GM23338 (cell line): ENCODE data around the gene PPP1R18. TPM values are rescaled to one million over a fixed set of nuclear protein-coding genes. Genes with fewer than 3 reads are reported as not detected.

Experiments
- ATAC-seq: fragments of 200-7000 bp; cut with Tn5 transposase; 3 replicates; pipeline ENCODE4 v1.9.1; 2020
- DNase-seq: peaks from one replicate; pipeline ENCODE4 v3.0.0-alpha.2; 2015; ENCODE audit warnings: low spot score
- H2AFZ ChIP-seq: fragments of 200-600 bp; sonication (generic); 2 replicates; pipeline ENCODE4 v1.8.0; 2016; ENCODE audit warnings: antibody characterized with exemption, mild to moderate bottlenecking, moderate library complexity
- H3F3A ChIP-seq: fragments of 200-600 bp; sonication (generic); replicated peaks from 2 replicates; pipeline ENCODE4 v1.8.0; 2017; ENCODE audit warnings: antibody characterized with exemption, mixed run types, low read depth
- H3K27ac ChIP-seq: fragments of 200-600 bp; sonication (generic); 2 replicates; pipeline ENCODE4 v1.6.1; 2016; ENCODE audit warnings: low read depth
- H3K27me3 ChIP-seq: fragments of 200-600 bp; sonication (generic); 2 replicates; pipeline ENCODE4 v1.8.0; 2016; ENCODE audit warnings: mild to moderate bottlenecking, mixed run types, moderate library complexity; ENCODE audit not compliant: insufficient read depth
- H3K36me3 ChIP-seq: fragments of 200-600 bp; sonication (generic); 2 replicates; pipeline ENCODE4 v1.8.0; 2016; ENCODE audit warnings: mild to moderate bottlenecking; ENCODE audit not compliant: insufficient read depth
- H3K4me1 ChIP-seq: fragments of 200-600 bp; sonication (generic); 2 replicates; pipeline ENCODE4 v1.8.0; 2016; ENCODE audit warnings: mild to moderate bottlenecking, moderate library complexity; ENCODE audit not compliant: insufficient read depth
- H3K4me2 ChIP-seq: fragments of 200-600 bp; sonication (generic); 2 replicates; pipeline ENCODE4 v1.7.1; 2017; ENCODE audit warnings: mixed run types
- H3K4me3 ChIP-seq: fragments of 200-600 bp; sonication (generic); 2 replicates; pipeline ENCODE4 v1.6.1; 2016; ENCODE audit warnings: mixed run types
- H3K79me2 ChIP-seq: fragments of 200-600 bp; sonication (generic); replicated peaks from 2 replicates; pipeline ENCODE4 v1.8.0; 2017; ENCODE audit warnings: mild to moderate bottlenecking; ENCODE audit not compliant: insufficient read depth
- H3K9me2 ChIP-seq: fragments of 200-600 bp; sonication (generic); 2 replicates; pipeline ENCODE4 v1.8.0; 2017; ENCODE audit not compliant: insufficient read depth
- H4K20me1 ChIP-seq: fragments of 200-600 bp; sonication (generic); replicated peaks from 2 replicates; pipeline ENCODE4 v1.8.0; 2017; ENCODE audit warnings: mild to moderate bottlenecking; ENCODE audit not compliant: insufficient read depth
- H3K27ac Mint-ChIP-seq: 2 replicates; pipeline ENCODE4 v1.8.0; 2020; ENCODE audit warnings: inconsistent platforms, mild to moderate bottlenecking, moderate library complexity, mixed read lengths
- H3K27me3 Mint-ChIP-seq: 3 replicates; pipeline ENCODE4 v1.8.0; 2022; ENCODE audit warnings: low read depth, mild to moderate bottlenecking, moderate library complexity, mixed read lengths, inconsistent platforms; ENCODE audit not compliant: insufficient read depth, poor library complexity
- H3K36me3 Mint-ChIP-seq: 3 replicates; pipeline ENCODE4 v1.8.0; 2021; ENCODE audit warnings: low read depth, mild to moderate bottlenecking, inconsistent platforms, moderate library complexity, mixed read lengths
- H3K4me1 Mint-ChIP-seq: 3 replicates; pipeline ENCODE4 v1.8.0; 2020; ENCODE audit warnings: mild to moderate bottlenecking, inconsistent platforms, mixed read lengths
- H3K4me3 Mint-ChIP-seq: 3 replicates; pipeline ENCODE4 v1.8.0; 2021; ENCODE audit warnings: moderate library complexity, mild to moderate bottlenecking, inconsistent platforms, mixed read lengths
- H3K9me3 Mint-ChIP-seq: 3 replicates; pipeline ENCODE4 v1.8.0; 2020; ENCODE audit warnings: moderate library complexity, mild to moderate bottlenecking, inconsistent platforms, mixed read lengths
- CREB1 ChIP-seq: fragments of 250-450 bp; sonication (Bioruptor Pico); IDR thresholded peaks from 2 replicates; pipeline ENCODE4 v1.5.0; 2020; ENCODE audit warnings: low read depth, mild to moderate bottlenecking, moderate library complexity
- CTCF ChIP-seq, 2 experiments: fragments of 200-600 bp in 1 of 2; sonication (generic) in 1 of 2; conservative IDR thresholded peaks; 2 replicates each; pipeline versions ENCODE4 v1.5.1 to v1.6.1; 2016 to 2017; ENCODE audit warnings: antibody characterized with exemption in 2 of 2, low read depth in 2 of 2, mild to moderate bottlenecking in 2 of 2, moderate library complexity in 1 of 2
- EZH2 ChIP-seq: fragments of 200-600 bp; sonication (generic); IDR thresholded peaks from one replicate; pipeline ENCODE4 v1.8.0; 2017; ENCODE audit warnings: antibody characterized with exemption, mild to moderate bottlenecking, low read depth; ENCODE audit not compliant: unreplicated experiment
- JUNB ChIP-seq: IDR thresholded peaks from one replicate; pipeline ENCODE4 v1.6.1; 2016; ENCODE audit warnings: antibody characterized with exemption; ENCODE audit not compliant: unreplicated experiment
- NANOG ChIP-seq: IDR thresholded peaks from 2 replicates; pipeline ENCODE4 v1.6.1; 2016; ENCODE audit warnings: antibody characterized with exemption, borderline replicate concordance
- POLR2AphosphoS5 ChIP-seq: IDR thresholded peaks from 2 replicates; pipeline ENCODE4 v1.6.1; 2016; ENCODE audit warnings: antibody characterized with exemption, low read depth
- ZNF331 ChIP-seq: fragments of 250-450 bp; sonication (Bioruptor Pico); IDR thresholded peaks from 2 replicates; pipeline ENCODE4 v1.5.0; 2020; ENCODE audit warnings: low read depth, mild to moderate bottlenecking, moderate library complexity
- polyA plus RNA-seq: library from polyadenylated mRNA; unstranded; fragments of >200 nt; fragmentation: Nextera tagmentation; extraction: Ambion mirVana; gene quantifications from 2 replicates; pipeline ENCODE4 v1.2.1, GENCODE V29; 2016
- total RNA-seq: library from RNA; depleted of rRNA; stranded (reverse); fragments of >200 nt; shearing (Covaris generic); gene quantifications from 2 replicates; pipeline ENCODE4 v1.2.3, GENCODE V29; 2014
- TF ChIP-seq, protein P1 (sequence below): fragments of 250-450 bp; sonication (Bioruptor Pico); IDR thresholded peaks from 2 replicates; pipeline ENCODE4 v1.5.0; 2020; ENCODE audit warnings: mild to moderate bottlenecking, moderate library complexity
- TF ChIP-seq, protein P2 (sequence below): IDR thresholded peaks from 2 replicates; pipeline ENCODE4 v1.6.1; 2016; ENCODE audit warnings: antibody characterized with exemption

The PPP1R18 gene
- total and polyA plus RNA-seq, 2 experiments from 2014 or later: 17.1 to 19.2 TPM

DNA sequence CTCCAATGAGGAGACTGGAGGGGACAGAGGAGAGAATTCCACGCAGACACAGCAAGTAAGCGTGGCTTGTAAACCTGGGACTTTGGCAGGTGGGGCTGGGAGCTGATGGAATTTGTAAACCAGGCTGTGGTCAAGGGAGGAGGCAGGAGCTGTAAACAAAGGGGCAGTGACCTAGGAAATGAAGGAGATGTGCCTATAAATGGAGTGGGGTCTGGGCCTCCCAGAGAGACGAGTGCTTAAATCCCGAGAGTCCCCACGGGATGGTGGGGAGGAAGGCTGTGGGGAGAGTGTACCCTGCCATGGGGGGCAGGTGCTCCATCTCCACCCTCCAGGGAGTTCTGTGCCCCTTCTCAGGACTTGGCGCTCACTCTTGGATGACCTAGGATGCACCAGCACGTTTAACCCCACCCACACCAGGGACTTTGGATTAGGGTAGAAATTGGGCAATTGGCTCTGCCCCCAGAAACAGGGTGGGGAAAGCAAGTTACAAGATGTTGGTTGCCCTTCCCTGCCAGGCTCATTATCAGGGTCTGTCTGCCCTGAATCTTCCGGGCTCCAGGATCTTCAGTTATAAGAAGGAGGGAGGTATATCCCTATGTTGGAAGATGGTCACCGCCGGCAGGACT, 9.7 kb downstream of the PPP1R18 start (continued):
- TF ChIP-seq, protein P1, sequence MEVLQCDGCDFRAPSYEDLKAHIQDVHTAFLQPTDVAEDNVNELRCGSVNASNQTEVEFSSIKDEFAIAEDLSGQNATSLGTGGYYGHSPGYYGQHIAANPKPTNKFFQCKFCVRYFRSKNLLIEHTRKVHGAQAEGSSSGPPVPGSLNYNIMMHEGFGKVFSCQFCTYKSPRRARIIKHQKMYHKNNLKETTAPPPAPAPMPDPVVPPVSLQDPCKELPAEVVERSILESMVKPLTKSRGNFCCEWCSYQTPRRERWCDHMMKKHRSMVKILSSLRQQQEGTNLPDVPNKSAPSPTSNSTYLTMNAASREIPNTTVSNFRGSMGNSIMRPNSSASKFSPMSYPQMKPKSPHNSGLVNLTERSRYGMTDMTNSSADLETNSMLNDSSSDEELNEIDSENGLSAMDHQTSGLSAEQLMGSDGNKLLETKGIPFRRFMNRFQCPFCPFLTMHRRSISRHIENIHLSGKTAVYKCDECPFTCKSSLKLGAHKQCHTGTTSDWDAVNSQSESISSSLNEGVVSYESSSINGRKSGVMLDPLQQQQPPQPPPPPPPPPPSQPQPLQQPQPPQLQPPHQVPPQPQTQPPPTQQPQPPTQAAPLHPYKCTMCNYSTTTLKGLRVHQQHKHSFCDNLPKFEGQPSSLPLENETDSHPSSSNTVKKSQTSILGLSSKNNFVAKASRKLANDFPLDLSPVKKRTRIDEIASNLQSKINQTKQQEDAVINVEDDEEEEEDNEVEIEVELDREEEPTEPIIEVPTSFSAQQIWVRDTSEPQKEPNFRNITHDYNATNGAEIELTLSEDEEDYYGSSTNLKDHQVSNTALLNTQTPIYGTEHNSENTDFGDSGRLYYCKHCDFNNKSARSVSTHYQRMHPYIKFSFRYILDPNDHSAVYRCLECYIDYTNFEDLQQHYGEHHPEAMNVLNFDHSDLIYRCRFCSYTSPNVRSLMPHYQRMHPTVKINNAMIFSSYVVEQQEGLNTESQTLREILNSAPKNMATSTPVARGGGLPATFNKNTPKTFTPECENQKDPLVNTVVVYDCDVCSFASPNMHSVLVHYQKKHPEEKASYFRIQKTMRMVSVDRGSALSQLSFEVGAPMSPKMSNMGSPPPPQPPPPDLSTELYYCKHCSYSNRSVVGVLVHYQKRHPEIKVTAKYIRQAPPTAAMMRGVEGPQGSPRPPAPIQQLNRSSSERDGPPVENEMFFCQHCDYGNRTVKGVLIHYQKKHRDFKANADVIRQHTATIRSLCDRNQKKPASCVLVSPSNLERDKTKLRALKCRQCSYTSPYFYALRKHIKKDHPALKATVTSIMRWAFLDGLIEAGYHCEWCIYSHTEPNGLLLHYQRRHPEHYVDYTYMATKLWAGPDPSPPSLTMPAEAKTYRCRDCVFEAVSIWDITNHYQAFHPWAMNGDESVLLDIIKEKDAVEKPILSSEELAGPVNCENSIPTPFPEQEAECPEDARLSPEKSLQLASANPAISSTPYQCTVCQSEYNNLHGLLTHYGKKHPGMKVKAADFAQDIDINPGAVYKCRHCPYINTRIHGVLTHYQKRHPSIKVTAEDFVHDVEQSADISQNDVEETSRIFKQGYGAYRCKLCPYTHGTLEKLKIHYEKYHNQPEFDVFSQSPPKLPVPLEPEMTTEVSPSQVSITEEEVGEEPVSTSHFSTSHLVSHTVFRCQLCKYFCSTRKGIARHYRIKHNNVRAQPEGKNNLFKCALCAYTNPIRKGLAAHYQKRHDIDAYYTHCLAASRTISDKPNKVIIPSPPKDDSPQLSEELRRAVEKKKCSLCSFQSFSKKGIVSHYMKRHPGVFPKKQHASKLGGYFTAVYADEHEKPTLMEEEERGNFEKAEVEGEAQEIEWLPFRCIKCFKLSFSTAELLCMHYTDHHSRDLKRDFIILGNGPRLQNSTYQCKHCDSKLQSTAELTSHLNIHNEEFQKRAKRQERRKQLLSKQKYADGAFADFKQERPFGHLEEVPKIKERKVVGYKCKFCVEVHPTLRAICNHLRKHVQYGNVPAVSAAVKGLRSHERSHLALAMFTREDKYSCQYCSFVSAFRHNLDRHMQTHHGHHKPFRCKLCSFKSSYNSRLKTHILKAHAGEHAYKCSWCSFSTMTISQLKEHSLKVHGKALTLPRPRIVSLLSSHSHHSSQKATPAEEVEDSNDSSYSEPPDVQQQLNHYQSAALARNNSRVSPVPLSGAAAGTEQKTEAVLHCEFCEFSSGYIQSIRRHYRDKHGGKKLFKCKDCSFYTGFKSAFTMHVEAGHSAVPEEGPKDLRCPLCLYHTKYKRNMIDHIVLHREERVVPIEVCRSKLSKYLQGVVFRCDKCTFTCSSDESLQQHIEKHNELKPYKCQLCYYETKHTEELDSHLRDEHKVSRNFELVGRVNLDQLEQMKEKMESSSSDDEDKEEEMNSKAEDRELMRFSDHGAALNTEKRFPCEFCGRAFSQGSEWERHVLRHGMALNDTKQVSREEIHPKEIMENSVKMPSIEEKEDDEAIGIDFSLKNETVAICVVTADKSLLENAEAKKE (CRISPR knock-in tag): no peak
- TF ChIP-seq, protein P2, sequence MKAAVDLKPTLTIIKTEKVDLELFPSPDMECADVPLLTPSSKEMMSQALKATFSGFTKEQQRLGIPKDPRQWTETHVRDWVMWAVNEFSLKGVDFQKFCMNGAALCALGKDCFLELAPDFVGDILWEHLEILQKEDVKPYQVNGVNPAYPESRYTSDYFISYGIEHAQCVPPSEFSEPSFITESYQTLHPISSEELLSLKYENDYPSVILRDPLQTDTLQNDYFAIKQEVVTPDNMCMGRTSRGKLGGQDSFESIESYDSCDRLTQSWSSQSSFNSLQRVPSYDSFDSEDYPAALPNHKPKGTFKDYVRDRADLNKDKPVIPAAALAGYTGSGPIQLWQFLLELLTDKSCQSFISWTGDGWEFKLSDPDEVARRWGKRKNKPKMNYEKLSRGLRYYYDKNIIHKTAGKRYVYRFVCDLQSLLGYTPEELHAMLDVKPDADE: no peak

GRCh38 chr6:30672445-30673253, 13.8 kb downstream of the PPP1R18 start, which contains the start of gene DHX16:
DHX16 (minus strand) TSS chr6:30673006; CDS start chr6:30672841, 165 bp downstream.
- Histone ChIP-seq H3K27ac (no peak within 1 kb of the TSS), H3F3A (0 out of 2 replicates have a peak, but pooled peaks cover 3% of the 10 kb centered on the region), H3K4me1 (no peaks in the 10 kb centered on the region; the same call in 1 of the 2 replicates), H4K20me1 (no peaks in the 10 kb centered on the region; the same call in 1 of the 2 replicates), H3K4me2 (peak within 1 kb of the TSS; percentile 89), H3K36me3 (peaks cover 13% of the 10 kb centered on the region; the same call in 1 of the 2 replicates), H3K9me2 (no peaks in the 10 kb centered on the region), H3K4me3 (peak within 1 kb of the TSS; percentile 71), H2AFZ (peak within 1 kb of the TSS; percentile 54), H3K27me3 (no peaks in the 10 kb centered on the region), H3K79me2 (peaks cover 11% of the 10 kb centered on the region)
- Mint-ChIP-seq H3K4me1 (peaks cover 5% of the 10 kb centered on the region), H3K27me3 (peaks cover 4% of the 10 kb centered on the region), H3K4me3 (peak within 1 kb of the TSS; percentile 94), H3K9me3 (no peaks in the 10 kb centered on the region), H3K27ac (no peak within 1 kb of the TSS; the same call in 1 of the 2 replicates), H3K36me3 (peaks cover 31% of the 10 kb centered on the region)
- DNase-seq (peak; percentile 99), ATAC-seq (peak; percentile 90)
- TF ChIP-seq JUNB (no peak), CTCF (conservative IDR thresholded peaks at IDR 0.05; ENCODE audit: low read depth in 2 of 2) (peak; percentile 86 to 96), CREB1 (CRISPR knock-in tag) (peak; percentile 6; the same call in 1 of the 2 replicates), NANOG (no peak), EZH2 (no peak), ZNF331 (CRISPR knock-in tag) (no peak), POLR2AphosphoS5 (peak; percentile 70; the same call in 1 of the 2 replicates)
- TF ChIP-seq, protein P2: peak; percentile 46; the same call in 1 of the 2 replicates
